K562 (cell line): ENCODE data around the gene AIFM1. TPM values are rescaled to one million over a fixed set of nuclear protein-coding genes. Genes with fewer than 3 reads are reported as not detected.

ENCODE experiments used
- CHCHD3 ChIP-seq: fragments of 250-450 bp; sonication (Bioruptor Pico); IDR thresholded peaks from 2 replicates; pipeline ENCODE4 v2.1.2; 2022; ENCODE audit warnings: mild to moderate bottlenecking
- ETV5 ChIP-seq: sonication (generic); formaldehyde crosslinking; IDR thresholded peaks from 2 replicates; pipeline ENCODE4 v1.4.0; 2020; ENCODE audit warnings: low read depth, mild to moderate bottlenecking, missing genetic modification reagents
- ETV6 ChIP-seq, 3 experiments: fragments of 150-350 bp in 1 of 3; sonication (generic) in 1 of 3; formaldehyde crosslinking in 1 of 3; IDR thresholded peaks; 2 replicates each; pipeline versions ENCODE4 v1.6.1 to v1.8.0; 2014 to 2022; ENCODE audit warnings: borderline replicate concordance in 2 of 3, low read depth in 2 of 3, antibody characterized with exemption in 1 of 3, low read length in 1 of 3, mild to moderate bottlenecking in 1 of 3, missing genetic modification reagents in 1 of 3
- HMBOX1 ChIP-seq: sonication (generic); IDR thresholded peaks from 2 replicates; pipeline ENCODE4 v1.6.1; 2016
- LEF1 ChIP-seq: fragments of 450-650 bp; IDR thresholded peaks from 2 replicates; pipeline ENCODE4 v1.6.1; 2016; ENCODE audit warnings: mild to moderate bottlenecking
- MYC ChIP-seq, 2 experiments: fragments of 250-450 bp in 1 of 2; sonication (Bioruptor Pico) in 1 of 2; IDR thresholded peaks; 2 replicates each; pipeline versions ENCODE4 v1.5.1 to v1.6.1; 2012 to 2021; ENCODE audit warnings: low read depth in 2 of 2, borderline replicate concordance in 1 of 2, improper control_type of control experiment in 1 of 2, low read length in 1 of 2, mild to moderate bottlenecking in 1 of 2, moderate library complexity in 1 of 2
- NR2C2 ChIP-seq, 2 experiments: fragments of 200-800 bp in 1 of 2; sonication (Bioruptor generic) in 1 of 2; sonication (generic) in 1 of 2; formaldehyde crosslinking in 1 of 2; IDR thresholded peaks; 2 replicates each; pipeline versions ENCODE4 v1.6.1 to v1.8.0; 2016 to 2022; ENCODE audit warnings: mild to moderate bottlenecking in 1 of 2, missing compliant biosample characterization in 1 of 2, missing genetic modification characterization in 1 of 2, missing genetic modification reagents in 1 of 2
- SMARCA4 ChIP-seq: fragments of 450-650 bp; IDR thresholded peaks from 2 replicates; pipeline ENCODE4 v1.6.1; 2016
- SRF ChIP-seq, 2 experiments: fragments of 250-450, 450-650 bp in 1 of 2; sonication (Bioruptor Pico) in 1 of 2; sonication (generic) in 1 of 2; formaldehyde crosslinking; IDR thresholded peaks; 2 replicates each; pipeline versions ENCODE4 v1.5.0 to v1.5.1; 2020 to 2022; ENCODE audit warnings: mild to moderate bottlenecking in 1 of 2, missing genetic modification reagents in 1 of 2
- TAF7 ChIP-seq: fragments of 450-650 bp; IDR thresholded peaks from 2 replicates; pipeline ENCODE4 v1.6.1; 2016; ENCODE audit warnings: missing genetic modification characterization, missing compliant biosample characterization
- ZNF124 ChIP-seq: sonication (generic); formaldehyde crosslinking; IDR thresholded peaks from 2 replicates; pipeline ENCODE4 v1.8.1; 2022; ENCODE audit warnings: missing genetic modification reagents
- ZNF175 ChIP-seq: fragments of 200-800 bp; sonication (Bioruptor generic); IDR thresholded peaks from 2 replicates; pipeline ENCODE4 v1.6.1; 2016; ENCODE audit warnings: low read depth, mild to moderate bottlenecking, missing genetic modification characterization, missing compliant biosample characterization
- polyA plus RNA-seq, 8 experiments: library from polyadenylated mRNA; depleted of rRNA in 4 of 8; stranded (reverse) in 5 of 8; unstranded in 3 of 8; fragments of >200 nt; fragmentation: Nextera tagmentation in 2 of 8; fragmentation: Illumina TruSeq in 1 of 8; extraction: Ambion mirVana in 2 of 8; extraction: Trizol in 1 of 8; gene quantifications; 2 replicates each; pipeline versions ENCODE4 v1.2.1 to v1.2.3, GENCODE V29; 2011 to 2014; ENCODE audit warnings: inconsistent platforms in 1 of 8, missing spikeins in 1 of 8
- total RNA-seq, 7 experiments: library from RNA; depleted of rRNA in 6 of 7; stranded (reverse); fragments of >200 nt in 6 of 7; fragmentation: Illumina TruSeq in 2 of 7; extraction: Trizol in 2 of 7; gene quantifications; 2 replicates each; pipeline versions ENCODE4 v1.2.1 to v1.2.3, GENCODE V29; 2011 to 2021; ENCODE audit warnings: low replicate concordance in 1 of 7
- TF ChIP-seq, protein P1 (sequence below), 2 experiments: fragments of 250-450 bp in 1 of 2; fragments of 450-650 bp in 1 of 2; sonication (Bioruptor Pico) in 1 of 2; IDR thresholded peaks; 2 replicates each; pipeline versions ENCODE4 v1.6.1 to v1.8.0; 2016 to 2021; ENCODE audit warnings: mild to moderate bottlenecking in 2 of 2, moderate library complexity in 2 of 2, missing compliant biosample characterization in 1 of 2, missing genetic modification characterization in 1 of 2
- TF ChIP-seq, protein P2 (sequence below), 2 experiments: fragments of 450-650 bp; IDR thresholded peaks; 2 replicates each; pipeline ENCODE4 v1.6.1; 2016
- TF ChIP-seq, protein P3 (sequence below): fragments of 450-650 bp; IDR thresholded peaks from 2 replicates; pipeline ENCODE4 v1.6.1; 2018; ENCODE audit not compliant: partially characterized antibody

Gene AIFM1
- total and polyA plus RNA-seq, 9 of the 15 experiments (the other 6 are each of a cell fraction or from before 2014, with no cell fraction given) = 51.0 to 117 (median 91.2) TPM

- TF ChIP-seq ETV5 (CRISPR knock-in tag) (0 out of 2 replicates have a peak, but pooled peaks have one; percentile 12), MYC (IDR thresholded peaks at IDR 0.05; ENCODE audit: low read depth, low read length) (peak; percentile 54; the same call in 1 of the 2 replicates), MYC (CRISPR knock-in tag; IDR thresholded peaks at IDR 0.05; ENCODE audit: borderline replicate concordance, low read depth) (no peak), HMBOX1 (0 out of 2 replicates have a peak, but pooled peaks have one; percentile 16), LEF1 (peak; percentile 77), SRF (CRISPR knock-in tag; IDR thresholded peaks at IDR 0.05) (peak in 1 of 2 experiments; percentile 94; a peak in 3 of 4 replicates), ETV6 (IDR thresholded peaks at IDR 0.05; ENCODE audit: borderline replicate concordance in 1 of 2, low read depth in 2 of 2, low read length in 1 of 2) (peak in 1 of 2 experiments; percentile 47; a peak in 1 of 4 replicates), ETV6 (CRISPR knock-in tag; IDR thresholded peaks at IDR 0.05; ENCODE audit: borderline replicate concordance) (no peak), ZNF175 (CRISPR knock-in tag) (peak; percentile 8; the same call in 1 of the 2 replicates), NR2C2 (CRISPR knock-in tag; IDR thresholded peaks at IDR 0.05) (no peak), NR2C2 (tag; IDR thresholded peaks at IDR 0.05) (peak; percentile 37), SMARCA4 (peak; percentile 74), ZNF124 (CRISPR knock-in tag) (no peak), CHCHD3 (no peak), TAF7 (peak; percentile 46; the same call in 1 of the 2 replicates)
- TF ChIP-seq, protein P1, sequence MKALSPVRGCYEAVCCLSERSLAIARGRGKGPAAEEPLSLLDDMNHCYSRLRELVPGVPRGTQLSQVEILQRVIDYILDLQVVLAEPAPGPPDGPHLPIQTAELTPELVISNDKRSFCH (CRISPR knock-in tag; IDR thresholded peaks at IDR 0.05) = no peak
- TF ChIP-seq, protein P1 (tag; IDR thresholded peaks at IDR 0.05) = 0 out of 2 replicates have a peak, but pooled peaks have one; percentile 16
- TF ChIP-seq, protein P2, sequence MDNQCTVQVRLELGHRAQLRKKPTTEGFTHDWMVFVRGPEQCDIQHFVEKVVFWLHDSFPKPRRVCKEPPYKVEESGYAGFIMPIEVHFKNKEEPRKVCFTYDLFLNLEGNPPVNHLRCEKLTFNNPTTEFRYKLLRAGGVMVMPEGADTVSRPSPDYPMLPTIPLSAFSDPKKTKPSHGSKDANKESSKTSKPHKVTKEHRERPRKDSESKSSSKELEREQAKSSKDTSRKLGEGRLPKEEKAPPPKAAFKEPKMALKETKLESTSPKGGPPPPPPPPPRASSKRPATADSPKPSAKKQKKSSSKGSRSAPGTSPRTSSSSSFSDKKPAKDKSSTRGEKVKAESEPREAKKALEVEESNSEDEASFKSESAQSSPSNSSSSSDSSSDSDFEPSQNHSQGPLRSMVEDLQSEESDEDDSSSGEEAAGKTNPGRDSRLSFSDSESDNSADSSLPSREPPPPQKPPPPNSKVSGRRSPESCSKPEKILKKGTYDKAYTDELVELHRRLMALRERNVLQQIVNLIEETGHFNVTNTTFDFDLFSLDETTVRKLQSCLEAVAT (IDR thresholded peaks at IDR 0.05) = peak in 1 of 2 experiments; percentile 71; a peak in 2 of 4 replicates
- TF ChIP-seq, protein P3, sequence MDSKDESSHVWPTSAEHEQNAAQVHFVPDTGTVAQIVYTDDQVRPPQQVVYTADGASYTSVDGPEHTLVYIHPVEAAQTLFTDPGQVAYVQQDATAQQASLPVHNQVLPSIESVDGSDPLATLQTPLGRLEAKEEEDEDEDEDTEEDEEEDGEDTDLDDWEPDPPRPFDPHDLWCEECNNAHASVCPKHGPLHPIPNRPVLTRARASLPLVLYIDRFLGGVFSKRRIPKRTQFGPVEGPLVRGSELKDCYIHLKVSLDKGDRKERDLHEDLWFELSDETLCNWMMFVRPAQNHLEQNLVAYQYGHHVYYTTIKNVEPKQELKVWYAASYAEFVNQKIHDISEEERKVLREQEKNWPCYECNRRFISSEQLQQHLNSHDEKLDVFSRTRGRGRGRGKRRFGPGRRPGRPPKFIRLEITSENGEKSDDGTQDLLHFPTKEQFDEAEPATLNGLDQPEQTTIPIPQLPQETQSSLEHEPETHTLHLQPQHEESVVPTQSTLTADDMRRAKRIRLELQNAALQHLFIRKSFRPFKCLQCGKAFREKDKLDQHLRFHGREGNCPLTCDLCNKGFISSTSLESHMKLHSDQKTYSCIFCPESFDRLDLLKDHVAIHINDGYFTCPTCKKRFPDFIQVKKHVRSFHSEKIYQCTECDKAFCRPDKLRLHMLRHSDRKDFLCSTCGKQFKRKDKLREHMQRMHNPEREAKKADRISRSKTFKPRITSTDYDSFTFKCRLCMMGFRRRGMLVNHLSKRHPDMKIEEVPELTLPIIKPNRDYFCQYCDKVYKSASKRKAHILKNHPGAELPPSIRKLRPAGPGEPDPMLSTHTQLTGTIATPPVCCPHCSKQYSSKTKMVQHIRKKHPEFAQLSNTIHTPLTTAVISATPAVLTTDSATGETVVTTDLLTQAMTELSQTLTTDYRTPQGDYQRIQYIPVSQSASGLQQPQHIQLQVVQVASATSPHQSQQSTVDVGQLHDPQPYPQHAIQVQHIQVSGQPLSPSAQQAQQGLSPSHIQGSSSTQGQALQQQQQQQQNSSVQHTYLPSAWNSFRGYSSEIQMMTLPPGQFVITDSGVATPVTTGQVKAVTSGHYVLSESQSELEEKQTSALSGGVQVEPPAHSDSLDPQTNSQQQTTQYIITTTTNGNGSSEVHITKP = peak; percentile 6
Measured at GRCh38 chrX:130173190-130173895, 7.7 kb upstream of the AIFM1 start (continued).
